ENCODE data around the gene OR9Q1.
"Not testable (repeated sequence)": the region's sequence is repeated elsewhere in the genome, so short reads cannot be mapped to it uniquely, and the experiment has no call there.

Gene OR9Q1

DNA sequence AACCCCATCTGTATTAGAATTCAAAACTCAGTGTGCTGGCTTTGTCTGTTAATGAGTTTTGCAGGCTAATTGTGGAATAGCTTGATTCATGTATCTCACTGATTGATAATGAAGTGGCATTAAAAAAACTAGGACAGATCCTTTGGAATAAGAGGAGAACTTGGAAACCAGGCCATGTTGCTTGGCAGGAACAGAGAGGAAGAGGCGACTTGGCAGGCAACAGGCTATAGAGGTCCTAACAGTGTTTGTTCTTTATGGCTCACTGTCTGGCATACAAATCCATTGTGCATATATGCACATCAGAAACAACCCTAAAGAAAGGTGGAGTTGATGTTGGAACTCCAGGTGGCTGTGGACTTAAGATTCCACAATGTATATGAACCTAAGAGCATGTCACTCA, 119.1 kb downstream of the OR9Q1 start:
- no peak for DNase-seq

DNA sequence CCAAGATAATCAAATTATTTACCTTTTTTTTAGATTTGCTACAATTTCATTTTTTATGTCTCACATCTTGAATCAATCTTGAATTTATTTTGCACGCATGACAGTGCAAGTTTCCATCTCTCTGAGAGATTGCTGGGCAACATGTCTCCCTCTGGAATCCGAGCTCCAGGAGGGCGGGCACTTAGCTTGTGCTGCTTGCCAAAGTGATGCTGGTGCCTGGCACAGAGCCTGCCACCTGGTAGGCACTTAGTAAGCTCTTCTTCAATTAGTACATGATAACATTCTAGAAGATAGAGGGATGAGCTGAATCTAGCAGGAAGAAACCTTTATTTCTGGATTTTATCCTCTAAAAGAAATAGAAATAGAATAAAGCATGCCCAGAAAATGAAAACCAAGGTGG, 129.1 kb downstream of the OR9Q1 start:
- DNase-seq, result no peak

DNA sequence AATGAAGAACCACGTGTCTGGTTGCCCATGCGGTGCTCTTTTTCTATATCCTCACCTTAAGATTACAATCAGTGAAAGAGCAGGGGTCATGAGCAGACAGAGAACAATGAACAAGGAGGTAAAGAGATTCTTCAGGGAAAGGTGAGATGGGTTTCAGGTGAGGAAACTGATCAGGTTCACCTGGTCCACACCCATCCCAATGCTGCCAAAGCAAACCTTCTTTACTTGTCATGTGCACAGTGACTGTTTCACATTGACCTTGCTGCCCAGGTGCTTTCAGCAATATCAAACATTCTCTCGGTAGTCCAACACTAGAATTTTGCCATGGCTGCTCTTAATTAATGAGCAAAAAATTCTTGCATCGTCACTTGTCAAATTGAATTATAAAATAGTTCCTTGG, 140.7 kb downstream of the OR9Q1 start:
- no peak for DNase-seq

DNA sequence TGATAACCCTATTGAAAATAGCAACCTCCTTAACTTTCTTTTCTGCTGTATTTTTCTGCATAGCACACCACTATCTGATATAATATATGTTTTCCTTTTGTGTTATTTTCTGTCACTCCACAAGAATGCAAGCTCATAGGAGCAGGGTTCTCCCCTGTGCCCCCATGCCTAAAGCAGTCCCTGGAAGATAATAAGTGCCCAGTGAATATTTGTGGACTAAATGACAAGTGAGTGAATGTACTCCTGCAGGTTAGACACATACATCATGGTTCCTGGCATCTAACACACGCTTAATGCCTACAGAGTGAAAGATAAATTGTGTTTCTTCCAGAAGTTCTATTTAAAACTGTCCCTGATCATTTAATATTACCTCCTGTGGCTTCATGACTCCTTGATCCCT, 141.3 kb downstream of the OR9Q1 start:
- no peak for DNase-seq

DNA sequence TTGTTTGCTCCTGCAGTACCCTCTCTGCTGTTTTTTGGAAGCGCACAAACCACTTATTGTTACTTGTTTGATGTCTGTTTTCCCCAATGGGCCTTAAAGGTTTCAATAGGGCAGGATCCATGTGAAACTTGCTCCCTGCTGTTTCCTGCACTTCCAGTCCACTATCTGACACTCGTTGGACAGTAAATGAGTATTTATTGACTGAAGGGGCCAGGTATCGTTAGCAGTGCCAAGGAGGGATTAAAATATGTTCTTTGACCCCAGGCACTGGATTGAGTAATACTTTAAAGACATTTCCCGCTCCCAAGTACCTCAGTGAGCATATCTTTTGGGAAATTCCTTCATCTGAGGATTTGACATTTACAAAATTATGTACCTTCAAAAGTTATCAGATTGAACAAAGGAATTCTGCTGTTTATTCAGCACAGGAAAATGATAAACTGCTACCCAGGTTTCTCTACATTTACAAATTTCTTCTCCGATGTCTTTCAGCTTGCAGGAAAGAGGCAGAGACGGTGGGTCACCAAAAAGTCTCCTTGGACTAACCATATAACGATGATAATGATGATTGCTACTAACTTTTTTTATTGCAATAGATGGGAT, 141.9 kb downstream of the OR9Q1 start:
- no peak for DNase-seq

DNA sequence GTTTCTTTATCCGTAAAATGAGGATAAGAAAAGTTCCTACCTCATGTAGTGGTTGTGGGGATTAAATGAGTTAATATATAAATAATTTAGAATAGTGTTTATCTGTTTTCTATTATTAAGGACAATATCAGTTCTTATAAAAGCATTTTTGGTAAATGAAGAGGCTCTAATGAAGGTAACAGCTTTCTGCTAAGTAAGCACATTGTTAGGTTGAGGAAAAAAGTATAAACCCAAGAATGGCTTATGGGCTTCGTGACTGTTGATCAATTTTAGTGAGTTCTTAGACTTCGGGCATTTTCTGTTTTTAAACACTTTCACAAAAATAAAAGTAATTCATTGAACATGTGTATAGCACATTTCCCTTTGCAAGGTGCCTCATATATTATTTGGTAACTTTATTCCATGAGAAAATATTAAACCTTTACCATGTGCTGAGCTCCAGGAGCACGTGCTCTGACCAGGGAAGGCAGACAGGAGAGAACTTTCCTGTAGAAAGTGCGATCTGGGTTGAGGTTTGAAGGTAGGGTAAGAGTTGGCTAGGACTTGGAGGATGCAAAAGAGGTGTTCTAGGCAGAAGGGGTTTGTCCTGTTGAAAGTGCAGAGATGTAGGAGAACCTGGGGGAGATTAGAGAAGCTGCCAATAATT, 153.9 kb downstream of the OR9Q1 start:
- no peak for DNase-seq

DNA sequence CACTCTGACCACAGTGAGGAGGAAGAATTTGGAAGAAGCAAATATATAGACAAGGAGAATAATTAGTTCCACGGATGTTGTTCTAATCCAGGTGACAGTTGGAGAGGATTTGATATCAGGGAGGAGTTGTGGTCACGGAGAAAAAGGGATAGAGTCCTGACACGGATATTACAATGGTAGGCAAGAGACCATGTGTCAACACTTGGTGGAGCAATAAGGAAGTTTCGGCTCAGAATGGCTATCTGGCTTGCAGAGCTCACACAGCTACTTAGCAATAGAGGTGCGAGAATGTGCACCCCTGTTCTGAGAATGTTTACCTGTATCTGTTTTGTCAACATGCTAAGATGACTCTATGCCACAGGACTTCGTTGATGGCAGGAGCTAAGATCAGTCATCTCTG, 154.8 kb downstream of the OR9Q1 start:
- DNase-seq, result no peak

DNA sequence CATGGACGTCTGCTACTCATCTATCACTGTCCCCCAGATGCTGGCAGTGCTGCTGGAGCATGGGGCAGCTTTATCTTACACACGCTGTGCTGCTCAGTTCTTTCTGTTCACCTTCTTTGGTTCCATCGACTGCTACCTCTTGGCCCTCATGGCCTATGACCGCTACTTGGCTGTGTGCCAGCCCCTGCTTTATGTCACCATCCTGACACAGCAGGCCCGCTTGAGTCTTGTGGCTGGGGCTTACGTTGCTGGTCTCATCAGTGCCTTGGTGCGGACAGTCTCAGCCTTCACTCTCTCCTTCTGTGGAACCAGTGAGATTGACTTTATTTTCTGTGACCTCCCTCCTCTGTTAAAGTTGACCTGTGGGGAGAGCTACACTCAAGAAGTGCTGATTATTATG, 156.0 kb downstream of the OR9Q1 start:
- no peak for DNase-seq

DNA sequence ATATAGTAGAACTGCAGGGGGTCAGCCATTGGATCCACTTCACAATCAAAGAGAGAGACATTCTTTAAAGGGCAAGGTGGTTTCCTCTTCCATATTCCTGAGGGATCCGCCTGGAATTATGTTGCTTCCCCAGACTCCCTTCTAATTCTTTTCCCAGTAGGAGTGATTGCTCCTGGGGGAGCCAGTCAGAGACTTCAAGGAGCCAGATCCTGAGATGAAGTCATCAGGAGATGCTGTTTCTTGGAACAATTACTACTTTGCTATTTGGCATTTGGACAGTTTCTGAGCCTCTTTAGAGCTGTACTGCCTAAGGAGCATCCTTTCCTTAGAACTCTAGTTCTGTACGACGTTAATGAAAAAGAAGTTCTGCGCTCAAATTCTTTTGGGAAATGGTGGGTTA, 163.3 kb downstream of the OR9Q1 start:
- no peak for DNase-seq

DNA sequence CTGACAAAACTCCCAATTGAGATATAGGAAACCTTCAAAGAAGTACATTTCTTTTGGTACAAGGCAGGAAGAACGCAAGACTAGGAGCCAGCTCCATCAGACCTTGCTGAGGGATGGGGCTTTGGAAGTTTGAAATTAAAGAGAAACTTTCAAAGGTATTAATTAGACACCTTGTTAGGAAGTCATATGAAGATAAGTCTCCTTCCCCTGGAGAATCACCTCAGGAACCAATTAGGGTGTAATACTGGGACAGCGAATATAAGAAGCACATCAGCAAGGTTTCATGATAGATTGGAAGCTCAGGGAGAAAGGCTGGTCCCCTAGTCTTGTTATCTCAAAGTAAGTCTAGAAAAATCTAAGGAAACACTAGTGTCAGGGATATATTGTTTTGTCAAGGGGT, 165.1 kb downstream of the OR9Q1 start, which contains the start of gene OR9Q2:
OR9Q2 (plus strand) TSS at position 301 of the 400 bp plus-strand sequence. CDS start 1,421 bp downstream, outside the sequence.
- no peak for DNase-seq

DNA sequence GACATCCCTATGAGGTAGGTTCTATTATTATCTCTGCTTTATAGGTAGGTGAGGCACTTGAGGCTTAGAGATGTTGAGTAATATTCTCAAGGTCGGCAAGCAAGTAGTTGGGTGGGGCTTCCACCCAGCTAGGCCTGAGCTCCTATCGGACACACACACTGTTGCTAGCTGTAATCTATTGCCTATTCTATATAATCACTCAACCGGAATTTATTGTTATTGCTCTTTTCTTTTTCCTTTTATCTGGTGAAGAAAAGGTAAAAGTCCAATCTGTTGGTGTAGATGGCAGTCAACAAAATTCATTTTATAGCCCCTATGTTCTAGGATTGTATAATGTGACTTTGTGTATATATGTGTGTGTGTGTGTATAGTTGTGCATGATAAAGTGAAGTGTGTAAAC, 168.5 kb downstream of the OR9Q1 start:
- peak; percentile 0 for DNase-seq

DNA sequence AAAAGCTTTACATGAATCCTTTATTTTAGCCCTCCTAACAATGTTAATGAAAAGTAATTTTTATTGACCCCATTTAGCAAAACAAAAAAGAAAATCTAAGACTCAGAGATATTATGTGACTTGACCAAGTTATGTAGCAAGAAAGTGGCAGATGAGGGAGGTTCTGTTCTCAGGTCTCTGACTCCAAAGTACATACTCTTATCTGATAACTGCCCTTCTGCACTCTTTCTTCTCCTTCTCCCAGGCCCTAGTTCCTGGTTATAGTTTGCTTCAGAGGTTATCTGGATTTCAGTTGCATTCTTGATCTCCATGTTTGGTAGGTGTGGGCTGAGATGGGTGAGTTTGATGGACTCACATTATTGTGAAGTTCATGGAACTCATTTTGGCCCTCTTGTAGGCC, 169.7 kb downstream of the OR9Q1 start:
- no peak for DNase-seq

DNA sequence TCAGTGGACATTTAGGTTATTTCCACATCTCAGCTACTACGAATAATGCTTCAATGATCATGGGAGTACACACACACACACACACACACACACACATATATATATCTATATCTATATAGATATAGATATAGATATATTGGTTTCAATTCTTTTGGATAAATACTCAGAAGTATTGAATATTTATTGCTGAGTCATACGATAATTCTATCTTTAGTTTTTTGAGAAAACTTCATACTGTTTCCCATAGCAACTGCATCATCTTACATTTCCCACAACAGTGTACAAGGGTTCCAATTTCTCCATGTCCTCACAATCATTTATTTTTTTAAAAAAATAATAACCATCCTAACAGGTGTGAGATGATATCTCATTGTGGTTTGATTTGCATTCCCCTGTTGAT, 172.3 kb downstream of the OR9Q1 start:
- no peak for DNase-seq

DNA sequence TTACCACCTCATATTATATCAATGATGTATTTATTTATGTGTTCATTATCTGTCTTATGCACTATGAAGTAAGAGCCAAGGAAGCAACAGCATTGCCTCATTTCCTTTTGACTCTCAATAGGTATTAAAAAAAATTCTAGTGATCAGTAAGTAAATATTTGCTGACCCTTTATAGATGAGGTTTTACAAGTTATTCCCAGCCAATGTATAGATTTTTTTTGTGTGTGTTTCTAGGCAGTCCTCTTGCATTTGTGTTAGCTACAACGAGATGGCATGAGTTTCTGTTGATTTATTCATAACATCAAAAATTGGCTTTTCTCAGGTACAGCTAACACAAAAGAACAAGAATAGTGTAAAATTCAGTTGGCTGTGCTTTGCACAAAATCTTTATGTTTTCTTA, 175.6 kb downstream of the OR9Q1 start:
- peak; percentile 2 for DNase-seq

DNA sequence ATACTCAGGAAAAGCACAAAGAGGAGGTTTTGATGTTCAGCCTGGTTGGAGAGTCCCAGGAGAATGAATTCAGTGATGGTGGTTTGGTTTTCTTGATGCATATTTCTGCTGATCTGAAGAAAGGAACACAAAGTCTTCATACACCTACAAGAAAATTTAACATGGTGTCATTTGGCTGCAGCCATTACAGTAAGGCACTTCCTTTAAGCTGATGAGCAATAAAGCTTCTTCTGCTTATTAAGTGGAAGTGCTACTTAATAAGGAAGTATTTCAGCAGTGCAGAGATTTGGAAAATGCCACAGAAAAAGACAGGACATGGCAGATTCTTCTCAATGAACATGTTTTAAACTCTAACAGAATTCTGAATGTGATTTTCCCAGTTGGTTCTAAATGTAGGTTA, 180.4 kb downstream of the OR9Q1 start, which contains the start of gene OR1S2:
OR1S2 (minus strand) TSS at position 101 of the 400 bp plus-strand sequence; CDS start at position 101, 0 bp downstream.
- DNase-seq, result no peak

DNA sequence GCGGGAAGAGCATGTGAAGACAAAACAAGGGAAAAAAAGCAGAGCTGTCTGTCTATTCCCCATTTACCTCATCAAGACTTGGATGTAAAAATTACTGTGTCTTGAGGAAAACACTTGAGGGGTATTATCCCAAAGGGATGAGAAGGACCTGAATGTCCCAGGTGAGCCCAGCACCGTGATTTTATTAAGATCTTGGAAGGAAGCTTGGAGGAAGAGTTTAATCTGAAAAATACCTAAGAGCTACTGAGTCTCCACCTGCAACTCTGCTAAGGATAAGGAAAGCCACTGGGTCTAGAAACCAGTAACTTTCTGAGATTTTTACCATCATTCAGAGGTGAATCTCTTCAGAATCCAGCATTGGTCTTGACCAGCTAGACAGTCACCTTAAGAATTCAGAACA, 188.7 kb downstream of the OR9Q1 start, which contains the start of gene OR1S1:
OR1S1 (plus strand) TSS at position 301 of the 400 bp plus-strand sequence.
- DNase-seq, result not testable (repeated sequence)

DNA sequence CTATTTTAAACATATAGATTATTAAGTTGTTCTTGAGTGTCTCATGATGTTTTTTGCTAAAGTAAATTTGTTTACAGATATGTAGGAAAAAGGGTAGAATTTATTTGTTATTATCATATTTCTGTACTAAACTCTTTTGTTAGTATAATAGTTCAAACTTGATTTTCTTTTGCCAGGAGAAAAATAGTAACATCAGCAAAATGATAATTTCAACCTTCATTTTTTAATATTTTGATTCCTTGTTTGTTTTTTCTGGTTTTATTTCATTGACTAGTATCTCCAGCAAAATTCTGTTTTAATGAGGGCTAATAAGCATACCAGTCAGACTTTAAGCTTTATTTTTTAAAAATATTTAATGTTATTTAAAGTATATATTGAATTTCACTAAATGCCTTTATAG, 192.8 kb downstream of the OR9Q1 start:
- no peak for DNase-seq

DNA sequence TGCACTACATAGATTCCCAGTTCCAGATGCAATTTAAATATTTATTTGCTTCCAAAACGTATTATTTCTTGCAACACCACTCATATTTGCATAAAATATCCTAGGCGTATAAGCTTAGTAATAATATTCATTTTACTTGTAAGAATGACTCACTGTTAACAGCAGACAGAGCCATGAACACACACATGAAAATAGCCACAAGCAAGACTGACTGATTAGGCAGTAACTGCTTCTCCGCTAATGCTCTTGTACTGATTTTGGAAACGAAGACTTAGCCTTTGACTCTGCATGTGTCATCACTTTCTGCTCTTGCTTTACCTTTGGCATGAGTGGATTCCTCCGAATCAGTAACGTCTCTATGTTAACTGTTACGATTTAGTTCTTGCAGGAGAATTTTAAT, 199.0 kb downstream of the OR9Q1 start:
- no peak for DNase-seq

DNA sequence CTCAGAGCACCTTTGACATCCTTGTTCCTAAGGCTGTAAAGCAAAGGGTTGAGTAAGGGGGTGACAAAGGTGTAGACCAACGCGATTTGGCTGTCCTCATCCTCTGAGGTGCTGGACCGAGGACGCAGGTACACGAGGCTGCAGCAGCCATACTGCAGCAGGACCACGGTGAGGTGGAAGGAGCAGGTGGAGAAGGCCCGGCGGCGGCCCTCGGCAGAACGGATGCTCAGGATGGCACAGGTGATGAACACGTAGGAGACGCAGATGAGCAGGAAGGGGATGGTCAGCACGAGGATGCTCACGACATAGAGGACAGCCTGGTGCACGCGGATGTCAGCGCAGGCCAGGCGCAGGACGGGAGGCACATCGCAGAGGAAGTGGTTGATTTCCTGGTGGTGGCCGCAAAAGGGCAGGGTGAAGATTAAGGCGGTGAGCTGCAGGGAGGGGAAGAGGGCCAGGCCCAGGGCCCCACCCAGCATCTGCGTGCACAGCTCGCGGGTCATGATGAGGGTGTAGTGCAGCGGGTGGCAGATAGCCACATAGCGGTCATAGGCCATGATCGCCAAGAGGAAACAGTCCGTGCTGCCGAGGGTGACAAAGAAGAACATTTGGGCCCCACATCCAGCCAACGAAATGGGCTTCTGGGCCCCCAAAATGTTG, 204.4 kb downstream of the OR9Q1 start:
- no peak for DNase-seq
